T-helper 2 cell treated with Interferon-gamma antibody and Interleukin-4, amounts not matched to agents 5 μg/mL and 100 μg/mL, for 36 hours (primary cell): ENCODE data around the gene VCL.
"Not testable (repeated sequence)": the region's sequence is repeated elsewhere in the genome, so short reads cannot be mapped to it uniquely, and the experiment has no call there.

Source experiments
- DNase-seq: peaks from one replicate; pipeline ENCODE4 v3.0.0; 2021; ENCODE audit warnings: low spot score
- H3K27ac Mint-ChIP-seq: one replicate; pipeline ENCODE4 v1.8.0; 2021; ENCODE audit warnings: mild to moderate bottlenecking, mixed read lengths
- H3K27me3 Mint-ChIP-seq: one replicate; pipeline ENCODE4 v1.8.0; 2021; ENCODE audit warnings: low read depth, mixed read lengths
- H3K36me3 Mint-ChIP-seq: one replicate; pipeline ENCODE4 v1.8.0; 2021; ENCODE audit warnings: low read depth, mixed read lengths
- H3K4me1 Mint-ChIP-seq: one replicate; pipeline ENCODE4 v1.8.0; 2021; ENCODE audit warnings: low read depth, mixed read lengths
- H3K4me3 Mint-ChIP-seq: one replicate; pipeline ENCODE4 v1.8.0; 2022; ENCODE audit warnings: mild to moderate bottlenecking, moderate library complexity, mixed read lengths
- H3K9me3 Mint-ChIP-seq: one replicate; pipeline ENCODE4 v1.8.0; 2021; ENCODE audit warnings: mixed read lengths

VCL gene

GRCh38 chr10:73997787-73998622 lies at the start of gene VCL:
Gene VCL, plus strand, starts transcription at chr10:73998116. Its CDS starts 92 bp downstream, at chr10:73998208.
- Mint-ChIP-seq H3K9me3 (no peaks in the 10 kb centered on the region), H3K4me1 (peaks cover 36% of the 10 kb centered on the region), H3K27me3 (no peaks in the 10 kb centered on the region), H3K4me3 (peak within 1 kb of the TSS; percentile 95), H3K36me3 (peaks cover 20% of the 10 kb centered on the region), H3K27ac (peak within 1 kb of the TSS; percentile 99)
- DNase-seq, result peak; percentile 95

- no peaks in the 10 kb centered on the region for H3K9me3 Mint-ChIP-seq
- H3K27ac Mint-ChIP-seq, result no peak overlapping the region
- peaks cover 1% of the 10 kb centered on the region for H3K36me3 Mint-ChIP-seq
- H3K27me3 Mint-ChIP-seq, result peaks cover 17% of the 10 kb centered on the region
- H3K4me3 Mint-ChIP-seq, result no peak overlapping the region
- H3K4me1 Mint-ChIP-seq, result peaks cover 7% of the 10 kb centered on the region
- no peak for DNase-seq
Observed at GRCh38 chr10:73948947-73949633, 48.8 kb upstream of the VCL start.

GRCh38 chr10:73950155-73950948 lies 47.6 kb upstream of the VCL start:
- Mint-ChIP-seq H3K27ac (no peak overlapping the region), H3K9me3 (no peaks in the 10 kb centered on the region)
- no peak for DNase-seq

GRCh38 chr10:73953665-73954064 lies 44.3 kb upstream of the VCL start:
- H3K27me3 Mint-ChIP-seq, result peaks cover 3% of the 10 kb centered on the region
- peaks cover 1% of the 10 kb centered on the region for H3K36me3 Mint-ChIP-seq
- peak; percentile 14 for DNase-seq
- no peak overlapping the region for H3K4me3 Mint-ChIP-seq
- no peaks in the 10 kb centered on the region for H3K9me3 Mint-ChIP-seq
- H3K27ac Mint-ChIP-seq, result no peak overlapping the region
- peaks cover 32% of the 10 kb centered on the region for H3K4me1 Mint-ChIP-seq

More at GRCh38 chr10:73950155-73950948, 47.6 kb upstream of the VCL start:
- Mint-ChIP-seq H3K36me3 (peaks cover 1% of the 10 kb centered on the region), H3K27me3 (peaks cover 15% of the 10 kb centered on the region), H3K4me1 (peaks cover 11% of the 10 kb centered on the region), H3K4me3 (no peak overlapping the region)

- DNase-seq, result no peak
- Mint-ChIP-seq H3K4me1 (peaks cover 39% of the 10 kb centered on the region), H3K36me3 (peaks cover 1% of the 10 kb centered on the region), H3K27ac (no peak overlapping the region), H3K4me3 (no peak overlapping the region), H3K9me3 (no peaks in the 10 kb centered on the region), H3K27me3 (peaks cover 3% of the 10 kb centered on the region)
Observed at GRCh38 chr10:73954737-73955136, 43.2 kb upstream of the VCL start.

- peaks cover 47% of the 10 kb centered on the region for H3K4me1 Mint-ChIP-seq
Observed at GRCh38 chr10:73955719-73956118, 42.2 kb upstream of the VCL start.

GRCh38 chr10:73956476-73957359 lies 41.2 kb upstream of the VCL start:
- Mint-ChIP-seq H3K9me3 (no peaks in the 10 kb centered on the region), H3K27me3 (peaks cover 7% of the 10 kb centered on the region)
- peak; percentile 49 for DNase-seq

More at GRCh38 chr10:73955719-73956118, 42.2 kb upstream of the VCL start:
- Mint-ChIP-seq H3K27ac (peak overlapping the region; percentile 66), H3K4me3 (peak overlapping the region; percentile 30), H3K27me3 (peaks cover 3% of the 10 kb centered on the region), H3K36me3 (peaks cover 1% of the 10 kb centered on the region), H3K9me3 (no peaks in the 10 kb centered on the region)
- DNase-seq, result no peak

GRCh38 chr10:73959484-73960243 lies 38.3 kb upstream of the VCL start:
- Mint-ChIP-seq H3K36me3 (no peaks in the 10 kb centered on the region), H3K27me3 (peaks cover 8% of the 10 kb centered on the region), H3K27ac (peak overlapping the region; percentile 24), H3K4me1 (peaks cover 40% of the 10 kb centered on the region), H3K4me3 (no peak overlapping the region), H3K9me3 (no peaks in the 10 kb centered on the region)
- no peak for DNase-seq

More at GRCh38 chr10:73956476-73957359, 41.2 kb upstream of the VCL start:
- peak overlapping the region; percentile 91 for H3K27ac Mint-ChIP-seq
- peak overlapping the region; percentile 81 for H3K4me3 Mint-ChIP-seq
- peaks cover 47% of the 10 kb centered on the region for H3K4me1 Mint-ChIP-seq
- peaks cover 1% of the 10 kb centered on the region for H3K36me3 Mint-ChIP-seq

- H3K36me3 Mint-ChIP-seq, result no peaks in the 10 kb centered on the region
- no peaks in the 10 kb centered on the region for H3K9me3 Mint-ChIP-seq
- H3K27me3 Mint-ChIP-seq, result peaks cover 17% of the 10 kb centered on the region
- peak overlapping the region; percentile 31 for H3K27ac Mint-ChIP-seq
- DNase-seq, result no peak
- no peak overlapping the region for H3K4me3 Mint-ChIP-seq
- peaks cover 18% of the 10 kb centered on the region for H3K4me1 Mint-ChIP-seq
Observed at GRCh38 chr10:73962386-73962785, 35.5 kb upstream of the VCL start.

- not testable (repeated sequence) for H3K27ac Mint-ChIP-seq, DNase-seq, H3K9me3 Mint-ChIP-seq, H3K36me3 Mint-ChIP-seq, H3K4me3 Mint-ChIP-seq
- peaks cover 20% of the 10 kb centered on the region for H3K4me1 Mint-ChIP-seq
- peaks cover 25% of the 10 kb centered on the region for H3K27me3 Mint-ChIP-seq
Observed at GRCh38 chr10:73963533-73963932, 34.4 kb upstream of the VCL start.

- Mint-ChIP-seq H3K4me1 (peaks cover 16% of the 10 kb centered on the region), H3K36me3 (no peaks in the 10 kb centered on the region), H3K27me3 (peaks cover 30% of the 10 kb centered on the region), H3K9me3 (no peaks in the 10 kb centered on the region), H3K4me3 (no peak overlapping the region), H3K27ac (no peak overlapping the region)
- DNase-seq, result no peak
Observed at GRCh38 chr10:73964743-73965142, 33.2 kb upstream of the VCL start.

GRCh38 chr10:73965267-73965889 lies 32.5 kb upstream of the VCL start:
- H3K27me3 Mint-ChIP-seq, result peaks cover 30% of the 10 kb centered on the region
- not testable (repeated sequence) for H3K27ac Mint-ChIP-seq, DNase-seq, H3K36me3 Mint-ChIP-seq, H3K4me3 Mint-ChIP-seq, H3K9me3 Mint-ChIP-seq, H3K4me1 Mint-ChIP-seq
